Measurements from ENCODE around the gene SLC44A4. TPM values are rescaled to one million over a fixed set of nuclear protein-coding genes. Genes with fewer than 3 reads are reported as not detected.

Gene SLC44A4
- total RNA-seq, 2 experiments from 2014 or later: 0.20 TPM; not detected in 1

DNA sequence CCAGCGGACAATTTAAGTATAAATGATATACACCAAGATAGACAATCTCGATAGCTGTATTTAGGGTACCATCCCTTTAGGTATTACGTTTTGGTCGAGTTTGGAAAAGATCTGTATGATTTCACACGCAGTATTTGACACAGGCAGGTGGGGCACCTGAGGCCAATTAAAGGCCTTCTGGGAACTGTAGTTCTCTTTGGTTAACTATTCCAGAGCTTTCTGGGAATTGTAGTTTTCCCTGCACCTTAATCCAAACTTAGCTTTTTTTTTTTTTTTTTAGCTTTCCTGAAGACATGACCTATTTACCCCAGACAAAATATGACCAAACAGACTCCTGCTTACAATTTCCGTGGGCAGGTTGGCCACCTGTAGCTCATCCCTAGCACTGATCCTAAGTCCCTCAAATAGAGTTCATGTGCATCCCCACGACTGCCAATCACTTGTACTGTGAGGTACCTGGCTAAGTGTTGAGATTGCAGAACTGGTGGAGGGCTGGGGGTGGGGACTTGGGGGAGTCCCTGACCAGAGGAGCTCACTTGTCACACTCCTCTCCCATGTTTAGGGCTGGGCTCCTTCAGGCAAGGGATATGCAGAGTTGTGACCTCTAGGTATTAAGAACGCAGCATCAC, 19.7 kb upstream of the SLC44A4 start:
- Mint-ChIP-seq H3K4me1 (ENCODE audit: low read depth) (peaks cover 46% of the 10 kb centered on the region), H3K27me3 (no peaks in the 10 kb centered on the region), H3K4me3 (peak overlapping the region; percentile 98), H3K36me3 (ENCODE audit: low read depth) (peaks cover 39% of the 10 kb centered on the region), H3K9me3 (no peaks in the 10 kb centered on the region), H3K27ac (peak overlapping the region; percentile 98)
- peak; percentile 53 for ATAC-seq (ENCODE audit: poor library complexity)
- ChIA-PET CTCF (interaction anchor here (1.1 to 1.3 kb wide), 3 partner anchors 9 to 73 kb away, joined by 3 to 4 read pairs (median 4); partner anchors contain the start of gene DXO), POLR2A (interaction anchor here (0.6 to 2.7 kb wide), 19 partner anchors 35 to 1073 kb away, joined by 3 to 21 read pairs (median 4); partner anchors contain the start of genes ABHD16A, BAG6, DDX39B and DXO)
- Histone ChIP-seq H3K27ac (ENCODE audit: low read depth in 1 of 2, low read length in 2 of 2) (peak overlapping the region; percentile 82 to 89), H3K36me3 (ENCODE audit: insufficient read depth, low read length) (peaks cover 9% of the 10 kb centered on the region), H3K4me1 (ENCODE audit: insufficient read depth, low read length) (peaks cover 50% of the 10 kb centered on the region), H3K27me3 (ENCODE audit: control insufficient read depth in 1 of 2, insufficient read depth in 2 of 2, low read length in 2 of 2) (no peaks in the 10 kb centered on the region), H3K4me3 (ENCODE audit: low read length) (peak overlapping the region; percentile 99), H3K9me3 (ENCODE audit: control insufficient read depth in 1 of 2, insufficient read depth in 1 of 2, low read length in 2 of 2) (no peaks in the 10 kb centered on the region)
- intact Hi-C loops (cut with DNase I, micrococcal nuclease): loop anchor here (2.0 to 5.0 kb wide), 4 partner anchors 36 to 351 kb away; partner anchors contain the start of genes ATP6V1G2 (in 1 of the 2), GPSM3 (in 1 of the 2), NELFE (in 1 of the 2) and NEU1 (in 1 of the 2)
- peak in 8 of 14 experiments; percentile 15 to 80 (median 44) for DNase-seq
- TF ChIP-seq, protein P1, sequence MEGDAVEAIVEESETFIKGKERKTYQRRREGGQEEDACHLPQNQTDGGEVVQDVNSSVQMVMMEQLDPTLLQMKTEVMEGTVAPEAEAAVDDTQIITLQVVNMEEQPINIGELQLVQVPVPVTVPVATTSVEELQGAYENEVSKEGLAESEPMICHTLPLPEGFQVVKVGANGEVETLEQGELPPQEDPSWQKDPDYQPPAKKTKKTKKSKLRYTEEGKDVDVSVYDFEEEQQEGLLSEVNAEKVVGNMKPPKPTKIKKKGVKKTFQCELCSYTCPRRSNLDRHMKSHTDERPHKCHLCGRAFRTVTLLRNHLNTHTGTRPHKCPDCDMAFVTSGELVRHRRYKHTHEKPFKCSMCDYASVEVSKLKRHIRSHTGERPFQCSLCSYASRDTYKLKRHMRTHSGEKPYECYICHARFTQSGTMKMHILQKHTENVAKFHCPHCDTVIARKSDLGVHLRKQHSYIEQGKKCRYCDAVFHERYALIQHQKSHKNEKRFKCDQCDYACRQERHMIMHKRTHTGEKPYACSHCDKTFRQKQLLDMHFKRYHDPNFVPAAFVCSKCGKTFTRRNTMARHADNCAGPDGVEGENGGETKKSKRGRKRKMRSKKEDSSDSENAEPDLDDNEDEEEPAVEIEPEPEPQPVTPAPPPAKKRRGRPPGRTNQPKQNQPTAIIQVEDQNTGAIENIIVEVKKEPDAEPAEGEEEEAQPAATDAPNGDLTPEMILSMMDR (IDR thresholded peaks at IDR 0.05): no peak

DNA sequence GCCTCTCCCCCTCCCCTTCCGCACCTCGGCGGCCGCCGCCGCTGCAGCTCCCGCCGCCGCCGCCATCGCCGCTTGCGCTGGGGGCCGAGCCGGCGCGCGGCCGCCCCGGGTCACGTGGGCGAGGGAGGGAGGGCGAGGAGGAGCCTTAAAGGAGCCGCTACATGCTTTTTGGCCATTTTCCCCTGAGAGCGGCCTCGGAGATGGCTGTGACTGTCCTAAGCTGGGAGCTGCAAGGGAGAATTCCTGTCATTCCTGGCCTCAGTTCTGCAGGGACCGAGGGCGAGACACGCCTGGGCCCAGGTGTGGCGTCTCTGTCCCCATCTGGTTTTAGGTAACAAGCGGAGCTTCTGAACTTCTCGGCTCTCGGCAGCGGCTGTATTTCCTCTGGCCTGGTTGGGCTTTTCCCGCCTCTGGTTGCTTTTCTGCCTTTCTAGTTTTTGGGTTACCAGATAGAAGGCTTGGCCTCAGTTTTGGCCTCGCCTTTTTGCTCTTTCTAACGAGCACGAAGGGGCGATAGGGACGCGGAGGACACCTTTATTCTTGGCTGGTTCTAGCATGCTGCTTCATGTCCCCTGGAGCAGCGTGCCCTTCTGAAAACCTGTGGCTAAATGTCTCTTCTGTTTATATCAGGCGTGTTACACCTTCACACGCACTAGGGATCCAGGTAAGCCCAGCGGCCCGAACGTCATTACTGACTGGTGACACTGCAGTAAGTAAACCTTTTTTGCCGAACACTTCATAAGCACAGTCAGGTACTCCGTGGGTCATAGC, 19.0 kb upstream of the SLC44A4 start, which contains the start of gene EHMT2:
TSS of gene EHMT2 (minus strand) at position 87 of the 771 bp plus-strand sequence. CDS start at position 66, 21 bp downstream.
- Mint-ChIP-seq H3K27ac (peak within 1 kb of the TSS; percentile 98), H3K9me3 (no peaks in the 10 kb centered on the region), H3K4me3 (peak within 1 kb of the TSS; percentile 98), H3K36me3 (ENCODE audit: low read depth) (peaks cover 46% of the 10 kb centered on the region), H3K27me3 (no peaks in the 10 kb centered on the region), H3K4me1 (ENCODE audit: low read depth) (peaks cover 43% of the 10 kb centered on the region)
- ChIA-PET POLR2A (interaction anchor here (0.6 to 2.7 kb wide), 22 partner anchors 33 to 1074 kb away, joined by 3 to 21 read pairs (median 4); partner anchors contain the start of genes ABHD16A, BAG6, DDX39B and DXO), CTCF (interaction anchor here (0.7 to 1.3 kb wide), 4 partner anchors 9 to 74 kb away, joined by 3 to 4 read pairs (median 4); partner anchors contain the start of gene DXO)
- ATAC-seq (ENCODE audit: poor library complexity) (peak; percentile 53), DNase-seq (peak; percentile 69 to 94 (median 82))
- H3K4me3 ChIP-seq (ENCODE audit: low read length): peak within 1 kb of the TSS; percentile 99
- peaks cover 48% of the 10 kb centered on the region for H3K4me1 ChIP-seq (ENCODE audit: insufficient read depth, low read length)
- TF ChIP-seq, protein P1 (IDR thresholded peaks at IDR 0.05): no peak
- H3K9me3 ChIP-seq (ENCODE audit: control insufficient read depth in 1 of 2, insufficient read depth in 1 of 2, low read length in 2 of 2): no peaks in the 10 kb centered on the region
- intact Hi-C loops (cut with DNase I, micrococcal nuclease): loop anchor here (2.0 to 5.0 kb wide), 6 partner anchors 35 to 350 kb away; partner anchors contain the start of genes NELFE (in 2 of the 2), SKIC2 (in 2 of the 2), ATP6V1G2 (in 1 of the 2) and GPSM3 (in 1 of the 2)
- H3K27ac ChIP-seq (ENCODE audit: low read depth in 1 of 2, low read length in 2 of 2): peak within 1 kb of the TSS; percentile 82 to 89
- H3K36me3 ChIP-seq (ENCODE audit: insufficient read depth, low read length): peaks cover 16% of the 10 kb centered on the region
- no peaks in the 10 kb centered on the region for H3K27me3 ChIP-seq (ENCODE audit: control insufficient read depth in 1 of 2, insufficient read depth in 2 of 2, low read length in 2 of 2)
